ENCODE data around the gene RBM38.

DNA sequence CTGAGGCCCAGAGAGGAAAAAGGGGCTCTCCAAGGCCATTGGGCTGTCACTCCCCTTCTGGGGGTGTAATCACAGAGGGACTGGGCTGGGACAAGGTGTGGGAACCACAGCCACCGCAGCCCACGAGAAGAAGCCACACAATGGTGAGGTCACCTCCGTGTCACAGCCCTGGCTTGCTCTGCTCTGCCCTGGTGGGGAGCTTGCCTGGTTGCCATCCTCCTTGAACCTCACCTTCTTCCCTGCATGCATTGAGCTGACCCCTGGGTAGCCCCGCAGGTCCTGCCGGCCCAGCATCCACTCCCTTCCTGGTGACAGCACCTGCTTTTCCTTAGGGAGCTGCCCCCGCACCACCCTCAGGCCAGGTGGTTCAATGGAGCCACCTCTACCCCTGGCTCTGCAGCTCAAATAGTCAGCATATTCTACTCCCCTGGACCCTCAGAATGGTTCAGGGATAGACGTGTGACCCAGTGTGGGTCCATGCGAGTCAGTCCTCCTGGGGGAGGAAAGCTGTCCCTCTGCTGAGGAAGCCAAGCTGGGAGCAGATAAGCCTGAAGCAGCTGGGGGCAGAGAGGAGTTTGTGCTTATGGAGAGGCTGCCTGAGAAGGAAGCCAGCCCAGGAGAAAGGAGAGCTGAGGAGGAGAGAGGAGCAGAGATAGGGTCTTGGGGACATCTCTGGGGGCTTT, 21.3 kb downstream of the RBM38 start:
- TF ChIP-seq, protein P1, sequence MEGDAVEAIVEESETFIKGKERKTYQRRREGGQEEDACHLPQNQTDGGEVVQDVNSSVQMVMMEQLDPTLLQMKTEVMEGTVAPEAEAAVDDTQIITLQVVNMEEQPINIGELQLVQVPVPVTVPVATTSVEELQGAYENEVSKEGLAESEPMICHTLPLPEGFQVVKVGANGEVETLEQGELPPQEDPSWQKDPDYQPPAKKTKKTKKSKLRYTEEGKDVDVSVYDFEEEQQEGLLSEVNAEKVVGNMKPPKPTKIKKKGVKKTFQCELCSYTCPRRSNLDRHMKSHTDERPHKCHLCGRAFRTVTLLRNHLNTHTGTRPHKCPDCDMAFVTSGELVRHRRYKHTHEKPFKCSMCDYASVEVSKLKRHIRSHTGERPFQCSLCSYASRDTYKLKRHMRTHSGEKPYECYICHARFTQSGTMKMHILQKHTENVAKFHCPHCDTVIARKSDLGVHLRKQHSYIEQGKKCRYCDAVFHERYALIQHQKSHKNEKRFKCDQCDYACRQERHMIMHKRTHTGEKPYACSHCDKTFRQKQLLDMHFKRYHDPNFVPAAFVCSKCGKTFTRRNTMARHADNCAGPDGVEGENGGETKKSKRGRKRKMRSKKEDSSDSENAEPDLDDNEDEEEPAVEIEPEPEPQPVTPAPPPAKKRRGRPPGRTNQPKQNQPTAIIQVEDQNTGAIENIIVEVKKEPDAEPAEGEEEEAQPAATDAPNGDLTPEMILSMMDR (IDR thresholded peaks at IDR 0.05), result no peak
- no peak for TF ChIP-seq POLR2AphosphoS5 (IDR thresholded peaks at IDR 0.05; ENCODE audit: insufficient read depth in 1 of 2, low read depth in 1 of 2)

Data from vagina (tissue), 2 donors.